Measurements from ENCODE around the gene PLD3.
"Not testable (repeated sequence)": the region's sequence is repeated elsewhere in the genome, so short reads cannot be mapped to it uniquely, and the experiment has no call there.

Gene PLD3

DNA sequence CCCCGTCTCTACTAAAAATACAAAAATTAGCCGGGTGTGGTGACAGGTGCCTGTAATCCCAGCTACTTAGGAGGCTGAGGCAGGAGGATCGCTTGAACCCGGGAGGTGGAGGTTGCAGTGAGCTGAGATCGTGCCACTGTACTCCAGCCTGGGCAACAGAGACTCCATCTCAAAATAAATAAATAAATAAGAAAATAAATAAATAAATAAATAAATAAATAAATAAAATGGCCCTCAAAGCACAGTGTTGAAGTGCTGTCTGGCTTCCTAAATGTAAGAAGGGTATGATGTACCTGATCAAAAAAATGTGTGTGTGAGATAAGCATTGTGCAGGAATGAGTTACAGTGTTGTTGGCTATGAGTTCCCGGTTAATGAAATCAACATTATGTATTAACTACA, 15.4 kb upstream of the PLD3 start:
- not testable (repeated sequence) for DNase-seq

DNA sequence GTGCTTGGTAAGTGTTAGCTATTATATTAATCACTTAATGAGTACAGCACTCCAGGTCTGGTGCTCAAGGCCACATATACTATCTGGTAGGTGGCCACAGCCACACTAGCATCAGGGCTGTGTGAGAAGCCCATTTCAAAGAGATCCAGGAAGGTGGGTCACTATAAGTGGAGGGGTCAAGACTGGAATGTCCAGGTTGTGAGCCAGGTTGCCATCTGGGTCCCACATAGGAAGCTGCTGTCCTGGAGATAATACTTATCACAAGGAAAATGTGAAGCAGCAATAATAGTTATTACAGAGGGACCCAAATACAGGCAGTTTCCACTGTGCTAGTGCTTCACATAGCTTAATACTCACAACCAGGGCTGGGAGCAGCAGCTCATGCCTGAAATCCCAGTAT, 13.4 kb upstream of the PLD3 start:
- DNase-seq, result no peak

GRCh38 chr19:40335855-40336600, 12.5 kb upstream of the PLD3 start:
- no peak for DNase-seq

DNA sequence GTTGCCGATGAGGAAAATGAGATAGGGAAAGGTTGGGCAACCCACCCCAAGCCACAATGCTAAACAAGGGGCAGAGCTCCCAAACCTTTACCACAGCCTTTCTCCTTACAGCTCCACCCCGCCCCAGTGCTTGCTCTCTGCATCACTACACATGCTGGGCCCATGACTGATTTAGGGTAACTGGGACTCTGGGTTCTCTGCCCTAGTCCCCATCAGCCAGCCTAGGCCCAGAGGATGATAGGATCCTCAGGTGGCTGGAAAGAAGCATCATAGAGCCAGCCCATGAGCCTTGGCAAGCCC, 11.9 kb upstream of the PLD3 start:
- no peak for DNase-seq

- DNase-seq, result no peak
Observed at GRCh38 chr19:40337107-40337506, 11.4 kb upstream of the PLD3 start.

DNA sequence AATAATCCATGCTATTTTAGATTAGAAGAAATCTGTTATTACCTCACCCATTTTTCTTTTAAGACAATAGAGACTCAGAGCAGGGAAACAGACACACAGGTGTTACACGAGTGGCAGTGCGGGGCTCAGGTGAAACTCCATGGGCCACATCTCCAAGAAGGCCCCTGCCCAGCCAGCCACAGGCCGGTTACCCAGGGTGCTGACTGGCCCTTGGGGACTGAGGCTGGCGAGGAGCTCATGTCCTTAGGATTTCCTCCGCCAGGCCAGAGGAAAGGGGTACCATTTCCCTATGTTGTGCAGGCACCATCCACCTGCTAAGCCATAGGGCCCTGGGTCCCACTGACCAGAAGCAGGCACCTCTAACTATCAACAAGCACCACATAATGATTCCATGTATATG, 10.9 kb upstream of the PLD3 start:
- DNase-seq, result no peak

- DNase-seq, result no peak
Observed at GRCh38 chr19:40339018-40339728, 9.3 kb upstream of the PLD3 start.

- DNase-seq, result no peak
Observed at GRCh38 chr19:40341601-40342482, 6.7 kb upstream of the PLD3 start.

GRCh38 chr19:40342644-40343311, 5.7 kb upstream of the PLD3 start:
- DNase-seq, result no peak

- no peak for DNase-seq
Observed at GRCh38 chr19:40344422-40344821, 4.1 kb upstream of the PLD3 start.

DNA sequence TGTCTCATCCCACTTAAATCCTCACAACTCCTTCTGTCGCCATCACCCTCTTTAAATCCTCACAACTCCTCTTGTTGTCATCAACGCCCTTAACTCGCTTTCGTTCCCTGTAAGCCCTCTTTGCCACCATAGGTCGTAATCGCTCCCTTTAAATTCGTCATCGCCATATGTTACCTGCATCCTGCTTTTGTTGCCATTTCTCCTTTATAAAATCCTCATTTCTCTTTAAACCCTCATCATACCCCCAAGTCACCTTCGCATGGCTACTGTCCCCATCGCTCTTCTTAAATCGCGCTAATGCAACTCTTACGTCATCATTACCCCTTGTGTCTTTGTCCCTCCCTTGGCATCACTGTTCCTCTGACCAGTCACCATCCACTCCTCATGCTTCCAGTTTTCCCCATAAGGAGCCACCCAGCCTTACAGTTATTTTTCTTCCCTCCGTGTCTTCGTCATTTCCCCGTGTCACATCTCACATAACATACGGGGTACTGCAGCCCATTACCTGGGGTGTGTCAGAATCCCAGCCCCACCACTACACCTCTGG, 539 bp downstream of the PLD3 start:
- DNase-seq, result no peak

DNA sequence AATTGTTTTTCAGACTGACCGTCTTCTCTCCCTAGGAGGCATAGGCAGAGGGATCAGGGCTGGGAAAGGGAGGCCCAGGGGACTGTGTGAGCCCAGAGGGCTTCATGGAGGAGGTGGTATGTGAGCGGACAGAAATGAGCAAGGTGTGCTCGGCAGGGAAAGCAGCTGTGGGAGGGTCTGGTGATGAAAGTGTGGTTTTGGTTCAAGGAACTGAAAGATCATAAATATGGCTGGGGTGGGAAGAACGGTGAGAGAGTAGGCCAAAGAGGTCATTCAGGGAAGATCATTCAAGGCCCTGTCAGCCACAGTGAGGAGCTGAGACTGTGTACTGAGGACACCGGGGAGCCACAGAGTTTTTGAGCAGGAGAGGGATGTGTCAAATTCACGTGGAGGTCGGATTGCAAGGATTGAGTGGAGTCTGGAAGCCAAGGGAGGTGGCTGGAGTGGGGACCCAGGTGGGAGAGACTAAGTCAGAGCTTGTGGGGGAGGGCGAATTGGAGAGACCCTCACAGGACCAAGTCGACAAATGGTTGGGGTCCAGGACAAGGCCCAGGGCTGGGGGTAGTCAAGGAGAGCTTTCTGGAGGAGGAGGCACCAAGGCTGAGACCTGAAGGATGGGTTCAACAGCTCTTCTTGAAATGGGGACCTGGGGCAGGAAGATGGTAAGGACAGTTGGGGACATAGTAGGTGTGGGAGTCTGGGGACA, 7.6 kb downstream of the PLD3 start:
- DNase-seq, result no peak

DNA sequence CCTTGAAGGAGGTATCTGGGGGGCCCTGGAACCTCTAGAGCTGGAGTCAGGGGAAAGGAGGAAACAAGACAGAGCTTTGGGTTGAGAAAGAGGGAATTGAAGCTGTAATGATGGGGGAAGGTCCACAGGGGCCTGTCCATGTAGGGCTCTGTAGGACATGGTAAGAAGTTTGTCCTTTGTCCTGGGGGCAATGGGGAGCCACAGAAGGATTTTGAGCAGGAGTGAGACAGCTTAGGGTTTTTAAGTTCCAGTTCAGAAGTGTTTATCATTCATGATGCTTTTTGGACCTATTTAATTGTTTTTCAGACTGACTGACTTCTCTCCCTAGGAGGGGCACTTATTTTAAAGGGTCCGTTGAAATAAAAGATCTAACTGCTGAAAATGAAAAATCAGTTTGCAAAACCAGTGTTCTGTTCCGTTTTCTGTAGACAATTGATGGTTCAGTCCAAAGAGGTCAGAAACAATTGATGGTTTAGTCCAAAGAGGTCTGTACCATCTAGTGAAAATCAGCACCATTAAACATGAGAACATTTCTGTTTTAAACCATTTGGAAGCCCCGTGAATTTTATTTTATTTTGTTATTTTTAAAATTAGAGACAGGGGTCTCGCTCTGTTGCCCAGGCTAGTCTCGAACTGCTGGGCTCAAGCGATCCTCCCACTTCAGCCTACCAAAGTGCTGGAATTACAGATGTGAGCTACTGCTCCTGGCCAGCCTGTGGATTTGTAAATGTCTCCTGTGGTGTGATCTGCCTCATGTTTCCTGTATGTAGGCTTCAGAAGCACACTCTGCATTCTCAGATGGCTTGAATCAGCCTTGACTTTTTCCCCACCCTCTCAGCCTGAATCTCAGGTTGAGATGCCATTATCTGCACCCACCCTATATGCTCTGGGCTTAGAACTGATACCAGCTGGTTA, 8.4 kb downstream of the PLD3 start:
- DNase-seq, result no peak

DNA sequence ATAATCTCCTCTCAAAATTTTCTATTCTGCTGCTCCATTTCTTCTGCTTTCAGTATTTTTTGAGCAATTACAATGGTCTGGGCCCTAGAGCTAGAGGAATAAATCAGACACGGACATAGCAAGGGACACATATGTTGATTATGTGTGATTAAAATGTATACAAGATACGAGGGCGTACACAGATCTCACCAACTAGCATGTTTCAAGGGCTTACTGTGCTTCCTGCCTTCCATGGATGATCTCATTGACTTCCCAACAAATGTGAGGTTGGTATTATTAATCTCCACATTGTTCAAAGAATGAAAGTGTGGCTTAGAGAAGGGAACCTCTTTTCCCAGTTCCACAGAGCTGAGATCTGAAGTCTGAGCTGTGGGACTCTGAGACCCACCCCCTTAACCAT, 9.1 kb downstream of the PLD3 start:
- no peak for DNase-seq

DNA sequence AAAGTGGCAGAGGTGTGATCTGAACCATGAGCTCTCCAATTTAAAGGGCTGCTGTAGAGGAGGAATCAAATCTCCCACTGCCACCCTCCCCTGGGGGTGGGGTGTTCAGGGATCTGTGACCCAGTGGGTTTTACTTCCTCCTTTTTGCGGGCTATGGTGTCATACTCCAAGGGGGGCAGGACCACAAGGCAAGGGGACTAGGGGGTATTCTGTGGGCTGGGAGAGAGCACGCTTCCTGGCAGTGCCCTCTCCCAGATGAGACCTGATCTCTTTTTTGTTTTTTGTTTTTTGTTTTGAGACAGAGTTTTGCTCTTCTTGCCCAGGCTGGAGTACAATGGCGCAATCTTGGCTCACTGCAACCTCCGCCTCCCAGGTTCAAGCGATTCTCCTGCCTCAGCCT, 10.3 kb downstream of the PLD3 start:
- DNase-seq, result no peak

- DNase-seq, result no peak
Observed at GRCh38 chr19:40360020-40360707, 11.7 kb downstream of the PLD3 start.

DNA sequence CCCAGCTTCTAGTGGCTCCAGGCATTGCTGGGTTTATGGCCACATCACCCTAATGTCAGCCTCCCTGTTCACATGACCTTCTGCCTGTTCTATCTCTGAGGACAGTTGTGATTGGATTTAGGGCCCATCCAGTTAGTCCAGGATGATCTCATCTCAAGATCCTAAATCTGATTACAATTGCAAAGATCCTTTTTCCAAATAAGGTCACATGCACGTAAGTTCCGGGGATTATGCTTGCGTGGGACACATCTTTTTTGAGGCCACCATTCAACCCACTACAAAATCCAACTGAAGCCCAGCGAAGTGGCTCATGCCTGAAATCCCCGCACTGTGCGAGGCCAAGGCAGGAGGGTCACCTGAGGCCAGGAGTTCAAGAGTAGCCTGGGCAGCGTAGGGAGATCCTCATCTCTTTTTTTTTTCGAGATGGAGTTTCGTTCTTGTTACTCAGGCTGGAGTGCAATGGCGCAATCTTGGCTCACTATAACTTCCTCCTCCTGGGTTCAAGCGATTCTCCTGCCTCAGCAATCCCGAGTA, 12.3 kb downstream of the PLD3 start:
- no peak for DNase-seq

DNA sequence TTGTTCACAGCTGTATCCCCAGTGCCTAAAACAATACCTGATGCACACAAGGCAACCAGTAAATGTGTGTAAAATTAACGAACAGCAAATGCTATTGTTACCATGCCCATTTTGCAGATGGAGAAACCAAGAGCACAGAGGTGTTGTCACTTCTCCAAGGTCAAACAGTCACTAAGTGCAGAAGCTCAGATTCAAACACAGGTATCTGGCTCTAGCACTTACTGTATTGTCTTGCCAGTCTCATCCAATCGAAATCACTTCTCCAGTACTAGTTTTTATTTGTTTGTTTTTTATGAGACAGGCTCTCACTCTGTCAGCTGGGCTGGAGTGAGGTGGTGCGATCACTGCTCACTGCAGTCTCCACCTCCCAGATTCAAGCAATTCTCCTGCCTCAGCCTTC, 13.7 kb downstream of the PLD3 start:
- DNase-seq, result no peak

DNA sequence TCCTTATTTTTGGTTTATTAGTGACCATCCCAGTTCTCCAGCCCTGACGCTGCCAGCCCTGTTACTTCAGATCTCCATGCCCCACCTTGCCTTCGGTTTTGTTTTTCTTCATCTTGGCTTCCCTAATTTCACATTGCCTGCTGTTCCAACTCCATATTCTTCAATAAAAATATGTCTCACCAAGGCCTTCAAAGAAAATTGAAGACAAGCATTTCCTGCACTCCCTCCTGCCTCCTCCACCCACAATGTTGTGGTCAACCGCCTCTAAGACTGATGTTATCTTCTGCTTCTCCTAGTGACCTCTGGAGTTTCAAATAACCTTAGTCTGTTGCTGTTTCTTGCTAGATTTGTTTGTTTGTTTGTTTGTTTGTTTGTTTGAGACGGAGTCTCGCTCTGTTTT, 14.6 kb downstream of the PLD3 start:
- no peak for DNase-seq

DNA sequence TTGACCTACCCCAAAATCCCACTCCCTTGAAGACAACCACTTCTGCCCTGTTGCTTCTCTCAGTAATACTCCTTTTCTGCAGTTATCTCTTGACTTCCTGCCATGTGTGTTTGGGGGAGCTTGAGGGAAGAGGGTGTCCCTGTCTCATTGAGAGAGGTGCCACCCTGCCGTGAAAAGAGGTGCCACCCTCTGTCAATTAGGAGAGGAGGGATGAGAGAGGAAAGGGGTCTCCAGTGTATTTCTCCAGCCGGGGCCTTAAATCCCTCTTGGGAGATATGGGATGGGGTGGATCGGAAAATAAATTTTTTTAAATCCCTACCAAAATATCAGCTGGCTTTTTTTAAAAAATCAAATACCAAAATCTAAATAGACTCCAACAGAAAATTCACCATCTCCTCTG, 16.5 kb downstream of the PLD3 start:
- no peak for DNase-seq

All from effector CD8-positive, alpha-beta T cell (primary cell).